ENCODE measurements around the gene NFS1.

- TF ChIP-seq EP300 (IDR thresholded peaks at IDR 0.05; ENCODE audit: borderline replicate concordance in 1 of 2, low read depth in 2 of 2, low read length in 2 of 2) (no peak), POLR2AphosphoS5 (IDR thresholded peaks at IDR 0.05; ENCODE audit: low read depth, low read length) (no peak), CTCF (IDR thresholded peaks at IDR 0.05; ENCODE audit: control extremely low read depth in 1 of 3, insufficient read depth in 1 of 3, low read depth in 1 of 3, low read length in 3 of 3) (no peak), KDM5A (IDR thresholded peaks at IDR 0.05; ENCODE audit: low read length) (no peak), CEBPB (IDR thresholded peaks at IDR 0.05; ENCODE audit: low read depth, low read length) (no peak)
Observed at GRCh38 chr20:35729836-35730582, 30.9 kb upstream of the NFS1 start.
